ENCODE results near the gene S100B.
A peak's percentile ranks its signal among the peaks of the same experiment; 100 is the strongest.

The S100B gene

DNA sequence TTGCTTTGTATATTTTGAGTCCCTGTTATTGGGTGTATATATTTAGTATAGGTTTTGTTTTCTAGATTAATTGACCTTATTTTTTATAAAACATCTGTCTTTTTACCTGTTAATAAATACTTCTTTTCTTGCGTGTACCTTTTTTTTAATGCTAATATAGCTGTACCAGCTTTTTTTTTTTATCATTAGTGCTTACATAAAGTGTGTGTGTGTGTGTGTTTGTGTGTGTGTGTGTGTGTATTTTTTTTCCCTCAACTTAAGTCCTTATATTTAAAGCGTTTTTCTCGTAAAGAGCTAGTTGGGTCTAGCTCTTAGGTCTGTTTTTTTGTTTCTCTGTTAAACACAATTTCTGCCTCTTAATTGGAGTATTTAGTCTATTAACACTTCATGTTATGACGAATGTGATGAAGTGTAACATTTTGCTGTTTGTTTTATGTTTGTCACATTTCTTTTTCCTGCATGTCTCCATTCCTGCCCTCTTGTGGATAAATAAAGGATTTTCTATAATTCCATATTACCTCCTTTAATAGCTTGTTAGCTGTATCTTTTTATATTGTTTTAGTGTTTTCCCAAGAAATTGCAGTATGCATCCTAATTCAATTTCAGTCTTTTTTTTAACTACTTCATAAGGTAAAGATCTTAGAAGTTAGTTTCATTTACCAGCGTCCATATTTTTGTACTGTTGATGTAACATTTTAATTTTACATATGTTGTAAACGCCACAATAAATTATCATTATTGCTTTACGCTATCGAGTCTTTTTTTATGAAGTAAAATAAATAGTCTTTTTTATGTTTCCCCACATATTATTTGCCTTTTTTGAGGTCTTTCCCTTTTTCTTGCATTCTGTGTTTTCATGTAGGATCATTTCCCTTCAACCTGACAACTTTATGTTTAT, 34.9 kb upstream of the S100B start:
- Histone ChIP-seq H3K27me3 (ENCODE audit: insufficient read depth, low read length, poor library complexity) (no peaks in the 10 kb centered on the region), H3K9me3 (ENCODE audit: insufficient read depth, low read length, severe bottlenecking) (no peaks in the 10 kb centered on the region), H3K79me2 (ENCODE audit: insufficient read depth, low read length) (peaks cover 57% of the 10 kb centered on the region), H3K36me3 (ENCODE audit: insufficient read depth, low read length) (peaks cover 66% of the 10 kb centered on the region), H3K4me2 (ENCODE audit: insufficient read depth, low read length) (peak overlapping the region; percentile 96; the same call in 1 of the 2 replicates), H3K9ac (ENCODE audit: low read depth, low read length) (no peak overlapping the region), H3K4me3 (ENCODE audit: low read depth in 1 of 2, low read length in 2 of 2) (no peak overlapping the region), H4K20me1 (ENCODE audit: insufficient read depth, low read length) (peaks cover 9% of the 10 kb centered on the region; the same call in 1 of the 2 replicates), H3K27ac (ENCODE audit: low read length) (no peak overlapping the region), H2AFZ (ENCODE audit: low read depth, low read length) (no peak overlapping the region), H3K4me1 (ENCODE audit: insufficient read depth, low read length) (peaks cover 40% of the 10 kb centered on the region)
- DNase-seq (no peak), ATAC-seq (ENCODE audit: insufficient read depth, low read depth) (no peak)
- TF ChIP-seq EZH2 (IDR thresholded peaks at IDR 0.05; ENCODE audit: borderline replicate concordance, low read depth, low read length, severe bottlenecking) (no peak), CTCF (IDR thresholded peaks at IDR 0.05; ENCODE audit: borderline replicate concordance, extremely low read depth, low read length, poor library complexity, severe bottlenecking) (peak; percentile 53)

DNA sequence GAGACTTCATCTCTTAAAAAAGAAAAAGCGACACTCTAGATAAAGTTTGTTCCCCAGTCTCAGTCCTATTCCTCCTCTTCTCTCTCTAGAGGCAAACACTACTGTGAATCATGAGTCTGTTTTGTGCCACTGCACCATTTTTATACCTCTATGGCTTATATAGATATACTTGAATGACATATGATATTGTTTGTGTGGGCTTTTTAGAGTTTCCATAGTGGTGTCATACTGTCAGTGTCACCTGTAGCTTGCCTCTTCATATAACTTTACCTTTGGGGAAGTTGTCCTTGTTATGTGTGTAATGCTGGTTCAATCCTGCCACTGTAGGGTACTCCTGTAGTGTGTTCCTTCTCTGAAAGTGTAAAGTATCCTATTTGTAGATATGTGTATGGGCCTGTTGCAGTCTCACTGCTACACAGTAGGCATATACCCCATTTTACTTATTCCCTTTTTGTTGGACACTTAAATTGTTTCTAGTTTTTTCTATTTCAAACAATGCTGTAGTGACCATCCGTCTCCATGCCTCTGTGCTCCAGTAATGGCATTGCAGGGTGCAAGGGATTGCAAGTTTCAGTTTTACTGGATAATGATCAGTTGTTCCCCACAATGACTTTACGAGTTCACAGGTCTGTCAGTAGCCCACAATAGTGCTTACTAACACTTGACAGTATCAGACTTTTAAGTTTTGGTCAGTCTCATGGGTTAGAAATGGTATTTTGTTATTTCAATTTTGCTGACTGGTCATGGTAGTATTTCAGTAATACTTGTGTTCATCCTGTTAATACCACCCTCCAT, 33.3 kb upstream of the S100B start:
- Histone ChIP-seq H3K79me2 (ENCODE audit: insufficient read depth, low read length) (peaks cover 57% of the 10 kb centered on the region), H3K9ac (ENCODE audit: low read depth, low read length) (no peak overlapping the region), H3K4me3 (ENCODE audit: low read depth in 1 of 2, low read length in 2 of 2) (peak overlapping the region in 1 of 2 experiments; percentile 3; a peak in 1 of 4 replicates), H3K9me3 (ENCODE audit: insufficient read depth, low read length, severe bottlenecking) (no peaks in the 10 kb centered on the region), H4K20me1 (ENCODE audit: insufficient read depth, low read length) (peaks cover 9% of the 10 kb centered on the region; the same call in 1 of the 2 replicates), H3K27me3 (ENCODE audit: insufficient read depth, low read length, poor library complexity) (no peaks in the 10 kb centered on the region), H3K4me2 (ENCODE audit: insufficient read depth, low read length) (peak overlapping the region; percentile 96), H3K27ac (ENCODE audit: low read length) (no peak overlapping the region), H2AFZ (ENCODE audit: low read depth, low read length) (no peak overlapping the region), H3K36me3 (ENCODE audit: insufficient read depth, low read length) (peaks cover 50% of the 10 kb centered on the region), H3K4me1 (ENCODE audit: insufficient read depth, low read length) (peaks cover 47% of the 10 kb centered on the region)
- ATAC-seq (ENCODE audit: insufficient read depth, low read depth), result no peak
- DNase-seq, result no peak
- TF ChIP-seq EZH2 (IDR thresholded peaks at IDR 0.05; ENCODE audit: borderline replicate concordance, low read depth, low read length, severe bottlenecking) (no peak), CTCF (IDR thresholded peaks at IDR 0.05; ENCODE audit: borderline replicate concordance, extremely low read depth, low read length, poor library complexity, severe bottlenecking) (no peak)

DNA sequence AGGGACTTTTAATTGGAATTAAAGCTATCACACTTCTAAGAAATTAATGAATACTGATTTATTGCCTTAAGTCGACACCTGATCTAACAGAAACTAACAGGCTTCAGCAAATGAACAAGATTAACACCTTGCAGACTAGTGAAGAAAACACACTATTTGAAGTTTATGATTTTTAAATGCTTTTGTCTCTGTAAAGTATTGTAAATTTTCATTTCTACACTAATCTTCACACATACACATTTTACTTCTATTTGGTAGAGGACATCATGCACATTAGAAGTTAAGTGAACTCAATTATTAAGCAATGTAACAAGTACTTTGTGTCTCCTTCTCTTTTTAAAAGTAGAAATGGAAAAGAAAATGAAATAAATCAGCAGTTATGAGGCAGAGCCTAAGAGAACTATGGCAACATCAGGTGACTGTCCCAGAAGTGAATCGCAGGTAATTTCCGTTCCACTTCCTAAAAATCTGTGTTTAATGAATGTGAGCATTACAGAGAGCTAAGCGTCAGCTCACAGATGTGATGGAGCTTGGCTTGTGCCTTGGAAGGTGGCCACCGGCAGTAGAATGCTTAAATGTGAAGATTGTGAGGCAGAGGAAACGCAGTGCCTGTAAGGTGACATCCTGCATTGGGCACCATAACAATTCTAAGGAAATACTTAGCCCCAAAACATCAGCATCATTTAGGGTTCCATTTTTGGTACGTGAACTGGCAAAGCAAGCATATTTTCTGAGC, 31.8 kb upstream of the S100B start:
- H2AFZ ChIP-seq (ENCODE audit: low read depth, low read length), result no peak overlapping the region
- no peak overlapping the region; the same call in 1 of the 2 replicates for H3K27ac ChIP-seq (ENCODE audit: low read length)

More for the DNA sequence above, 31.8 kb upstream of the S100B start:
- Histone ChIP-seq H3K9ac (ENCODE audit: low read depth, low read length) (peak overlapping the region; percentile 70), H3K4me3 (ENCODE audit: low read depth in 1 of 2, low read length in 2 of 2) (peak overlapping the region; percentile 38 to 74; a peak in 3 of 4 replicates), H3K9me3 (ENCODE audit: insufficient read depth, low read length, severe bottlenecking) (no peaks in the 10 kb centered on the region), H3K4me2 (ENCODE audit: insufficient read depth, low read length) (peak overlapping the region; percentile 96), H4K20me1 (ENCODE audit: insufficient read depth, low read length) (peaks cover 9% of the 10 kb centered on the region; the same call in 1 of the 2 replicates), H3K36me3 (ENCODE audit: insufficient read depth, low read length) (peaks cover 36% of the 10 kb centered on the region), H3K27me3 (ENCODE audit: insufficient read depth, low read length, poor library complexity) (no peaks in the 10 kb centered on the region), H3K4me1 (ENCODE audit: insufficient read depth, low read length) (peaks cover 47% of the 10 kb centered on the region), H3K79me2 (ENCODE audit: insufficient read depth, low read length) (peaks cover 56% of the 10 kb centered on the region)
- TF ChIP-seq EZH2 (IDR thresholded peaks at IDR 0.05; ENCODE audit: borderline replicate concordance, low read depth, low read length, severe bottlenecking) (no peak), CTCF (IDR thresholded peaks at IDR 0.05; ENCODE audit: borderline replicate concordance, extremely low read depth, low read length, poor library complexity, severe bottlenecking) (no peak)
- ATAC-seq (ENCODE audit: insufficient read depth, low read depth) (no peak), DNase-seq (no peak)

Data from DND-41 (cell line).